ENCODE results near the gene ACSM3.
"Not testable (repeated sequence)": the region's sequence is repeated elsewhere in the genome, so short reads cannot be mapped to it uniquely, and the experiment has no call there.

ACSM3 gene

GRCh38 chr16:20763461-20764232 lies at the start of gene ACSM3:
Gene ACSM3 (plus strand): TSS chr16:20764014. CDS start chr16:20770035, 6,021 bp downstream.
- peak; percentile 59 for DNase-seq (ENCODE audit: low spot score)

GRCh38 chr16:20717718-20718117 lies 46.1 kb upstream of the ACSM3 start:
- not testable (repeated sequence) for DNase-seq (ENCODE audit: low spot score)

DNA sequence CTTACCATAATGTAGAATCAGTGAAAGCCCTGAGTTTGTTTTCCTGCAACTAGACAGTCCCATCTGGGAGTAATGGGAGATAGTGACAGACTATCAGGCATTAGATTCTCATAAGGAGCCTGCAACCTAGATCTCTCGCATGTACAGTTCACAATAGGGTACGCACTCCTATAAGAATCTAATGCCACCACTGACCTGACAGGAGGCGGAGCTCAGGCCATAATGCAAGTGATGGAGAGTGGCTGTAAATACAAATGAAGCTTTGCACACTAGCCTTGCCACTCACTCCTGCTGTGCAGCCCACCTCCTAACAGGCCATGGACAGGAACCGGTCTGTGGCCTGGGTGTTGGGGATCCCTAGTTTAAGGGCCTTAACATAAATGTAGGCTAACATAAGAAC lies 43.6 kb upstream of the ACSM3 start:
- no peak for DNase-seq (ENCODE audit: low spot score)

GRCh38 chr16:20726661-20727060 lies 37.2 kb upstream of the ACSM3 start:
- no peak for DNase-seq (ENCODE audit: low spot score)

GRCh38 chr16:20727181-20727580 lies 36.6 kb upstream of the ACSM3 start:
- no peak for DNase-seq (ENCODE audit: low spot score)

DNA sequence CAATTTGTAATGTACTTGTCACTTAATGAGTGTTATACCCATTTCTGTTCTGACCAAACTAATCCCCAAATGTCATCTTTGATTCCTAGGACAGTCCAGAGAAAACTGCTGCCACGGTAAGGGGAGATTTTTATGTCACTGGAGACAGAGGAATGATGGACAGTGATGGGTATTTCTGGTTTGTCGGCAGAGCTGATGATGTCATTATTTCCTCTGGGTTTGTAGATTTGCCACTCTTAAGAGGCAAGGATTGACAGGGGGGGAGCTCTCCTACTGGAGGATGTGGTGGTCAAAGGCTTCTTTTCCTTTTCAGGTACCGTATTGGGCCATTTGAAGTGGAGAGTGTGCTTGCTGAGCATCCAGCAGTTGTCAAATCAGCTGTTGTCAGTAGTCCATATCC lies 34.7 kb upstream of the ACSM3 start:
- no peak for DNase-seq (ENCODE audit: low spot score)

DNA sequence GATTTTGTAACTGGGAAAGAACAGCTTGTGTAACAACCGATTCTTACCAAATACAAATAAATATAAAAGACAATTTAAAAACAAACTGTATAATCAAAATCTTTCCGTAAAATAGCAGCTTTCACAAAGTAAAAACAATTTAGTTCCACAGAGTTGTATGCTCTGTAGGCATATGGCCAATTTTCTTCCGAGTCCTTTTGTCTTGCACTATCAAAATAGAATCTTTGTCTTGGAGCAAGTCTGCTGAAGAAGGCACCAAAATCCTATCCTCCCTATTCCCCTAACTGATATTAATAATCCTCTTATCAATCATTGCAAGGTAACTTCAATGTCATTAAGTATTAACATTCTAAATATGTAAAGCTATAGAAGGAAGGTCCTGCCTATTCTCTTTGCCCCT lies 29.8 kb upstream of the ACSM3 start:
- no peak for DNase-seq (ENCODE audit: low spot score)

GRCh38 chr16:20734782-20735181 lies 29.0 kb upstream of the ACSM3 start:
- no peak for DNase-seq (ENCODE audit: low spot score)

DNA sequence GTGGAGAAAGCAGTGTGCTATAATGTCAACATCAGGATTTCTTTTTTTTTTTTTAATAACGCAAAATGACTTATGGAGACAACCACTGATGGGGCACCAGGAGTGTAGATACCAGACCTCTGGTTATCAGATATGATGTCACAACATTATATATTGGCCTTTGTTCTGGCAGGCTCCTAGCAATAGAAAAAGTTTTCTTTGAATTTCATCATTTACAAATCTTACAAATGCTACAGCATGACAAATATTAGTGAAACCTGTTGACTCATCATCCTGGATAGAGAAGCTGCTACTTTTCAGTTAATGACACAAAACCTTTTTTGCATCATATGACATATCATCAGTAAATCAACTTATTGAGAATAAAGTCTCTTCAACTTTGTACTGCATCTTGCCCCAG lies 28.3 kb upstream of the ACSM3 start:
- DNase-seq (ENCODE audit: low spot score), result no peak

GRCh38 chr16:20740007-20740883 lies 23.6 kb upstream of the ACSM3 start:
- DNase-seq (ENCODE audit: low spot score), result peak; percentile 42

GRCh38 chr16:20740901-20741521 lies 22.8 kb upstream of the ACSM3 start:
- DNase-seq (ENCODE audit: low spot score), result peak; percentile 96

DNA sequence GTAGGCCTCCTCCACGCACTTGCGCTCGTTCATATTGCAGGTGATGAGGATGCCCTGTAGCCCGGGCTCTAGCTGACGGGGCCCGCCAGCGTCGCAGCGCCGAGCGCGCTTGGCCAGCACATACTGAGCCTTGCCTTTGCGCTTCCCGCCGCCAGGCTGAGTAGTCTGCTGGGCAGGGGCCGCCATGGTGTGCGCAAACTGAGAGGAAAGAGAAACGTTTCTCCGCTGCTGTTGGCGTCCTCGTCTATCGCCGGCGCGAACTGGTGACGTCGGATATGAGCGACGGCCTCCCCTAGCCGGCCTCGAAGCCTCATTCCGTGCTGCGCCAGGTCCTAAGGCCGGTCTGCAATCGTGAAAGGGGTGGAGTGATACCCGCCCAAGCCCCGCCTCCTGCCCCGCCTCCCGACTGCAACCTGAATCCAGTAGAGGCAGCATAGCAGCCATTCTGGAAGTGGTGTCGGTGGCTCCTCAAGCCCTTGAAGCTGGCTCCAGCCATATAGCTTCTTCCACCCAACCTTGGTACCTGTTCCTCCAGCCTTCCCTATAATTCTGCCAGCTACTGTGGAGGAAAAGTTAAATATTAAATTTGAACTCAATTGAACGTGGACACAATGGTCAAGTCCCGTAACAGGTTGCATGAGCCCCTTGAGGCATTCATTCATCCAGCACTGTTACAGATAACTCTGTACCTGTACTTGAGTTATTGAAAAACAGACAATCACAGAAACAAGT lies 22.1 kb upstream of the ACSM3 start, which contains the start of gene THUMPD1:
TSS of gene THUMPD1 (minus strand) at position 265 of the 732 bp plus-strand sequence. CDS start at position 186, 79 bp downstream.
- DNase-seq (ENCODE audit: low spot score), result peak; percentile 98

GRCh38 chr16:20743591-20743990 lies 20.2 kb upstream of the ACSM3 start:
- DNase-seq (ENCODE audit: low spot score), result no peak

- DNase-seq (ENCODE audit: low spot score), result no peak
These were observed 18.8 kb upstream of the ACSM3 start for GRCh38 chr16:20744922-20745440.

DNA sequence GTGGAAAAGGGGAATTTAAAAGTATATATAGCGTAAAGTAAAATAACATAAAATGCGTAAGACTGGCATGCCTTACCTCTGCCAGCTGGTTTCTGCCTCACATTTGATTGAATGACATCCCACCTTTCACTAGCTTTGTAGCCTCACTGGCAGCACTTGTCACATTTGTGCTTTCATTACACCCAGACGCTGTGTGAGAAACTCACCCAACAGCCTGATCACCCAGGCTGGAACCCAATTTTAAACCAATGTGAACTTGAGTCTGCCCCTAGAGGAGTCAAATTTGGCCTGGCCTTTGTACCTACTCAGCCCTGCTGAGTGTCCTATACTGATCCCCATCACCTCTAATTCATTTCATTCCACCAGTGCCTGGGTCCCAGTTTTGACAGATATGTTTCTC lies 17.4 kb upstream of the ACSM3 start:
- no peak for DNase-seq (ENCODE audit: low spot score)

GRCh38 chr16:20747030-20747816 lies 16.6 kb upstream of the ACSM3 start:
- no peak for DNase-seq (ENCODE audit: low spot score)

DNA sequence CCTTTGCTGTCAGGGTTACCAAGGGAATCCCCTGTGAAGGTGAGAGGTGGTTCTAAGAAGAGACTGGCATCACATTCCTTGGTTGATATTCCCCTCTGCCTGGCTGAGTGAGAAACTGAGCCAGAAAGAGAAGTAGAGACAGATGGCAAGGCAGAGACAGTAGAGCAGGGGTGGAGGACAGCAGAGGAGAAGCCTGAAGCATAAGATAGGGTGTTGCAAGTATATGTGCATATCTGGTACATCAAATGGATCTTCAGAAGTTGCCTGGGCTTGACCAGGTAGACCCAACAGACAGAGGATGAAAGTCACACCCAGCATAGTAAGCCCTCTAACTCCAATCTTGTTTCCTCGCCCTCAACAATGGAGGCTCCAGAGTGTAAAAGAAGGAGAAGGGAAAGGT lies 14.3 kb upstream of the ACSM3 start:
- DNase-seq (ENCODE audit: low spot score), result no peak

DNA sequence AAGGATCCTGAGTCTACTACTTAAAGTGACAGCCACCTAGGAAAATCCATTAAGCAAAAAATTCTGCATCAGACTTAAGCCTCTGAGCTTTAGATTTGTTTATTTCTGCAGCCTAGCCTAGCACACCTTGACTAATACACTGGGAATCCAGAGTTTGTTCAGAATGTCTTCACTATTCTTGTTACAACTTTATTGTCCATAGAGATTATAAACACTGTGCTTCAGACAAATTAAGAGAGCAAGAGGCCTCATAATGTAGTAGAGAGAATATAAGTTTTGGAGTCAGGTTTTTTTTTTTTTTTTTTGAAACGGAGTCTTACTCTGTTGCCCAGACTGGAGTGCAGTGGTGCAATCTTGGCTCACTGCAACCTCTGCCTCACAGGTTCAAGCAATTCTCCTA lies 13.3 kb upstream of the ACSM3 start:
- no peak for DNase-seq (ENCODE audit: low spot score)

GRCh38 chr16:20753727-20754126 lies 10.1 kb upstream of the ACSM3 start:
- no peak for DNase-seq (ENCODE audit: low spot score)

DNA sequence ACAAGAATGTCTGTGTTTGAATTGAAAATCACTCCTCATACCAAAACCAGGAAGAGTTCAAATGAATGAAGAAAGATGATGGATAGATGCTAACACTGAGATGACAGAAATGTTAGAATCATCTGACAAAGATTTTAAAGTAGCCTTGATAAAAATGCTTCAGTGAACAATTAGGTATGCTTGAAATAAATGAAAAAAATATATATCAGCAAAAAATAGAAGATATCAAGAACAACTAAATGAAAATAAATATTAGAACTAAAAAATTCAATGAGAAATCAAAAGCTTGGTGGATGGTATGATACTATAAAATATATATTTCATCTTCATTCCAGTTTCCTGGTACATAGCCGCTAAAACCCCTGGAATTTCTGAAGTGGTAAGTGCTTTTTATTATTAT lies 8.6 kb upstream of the ACSM3 start:
- no peak for DNase-seq (ENCODE audit: low spot score)

GRCh38 chr16:20755799-20756198 lies 8.0 kb upstream of the ACSM3 start:
- not testable (repeated sequence) for DNase-seq (ENCODE audit: low spot score)

All from COLO829 (cell line).